GM18498 (cell line): ENCODE data around the gene ARHGAP32.
"Not testable (repeated sequence)": the region's sequence is repeated elsewhere in the genome, so short reads cannot be mapped to it uniquely, and the experiment has no call there.

Experiments
- ATAC-seq: cut with Tn5 transposase; IDR thresholded peaks from one replicate; pipeline ENCODE4 v1.9.1; 2021; ENCODE audit warnings: mild to moderate bottlenecking, moderate library complexity; ENCODE audit not compliant: unreplicated experiment

Gene ARHGAP32

GRCh38 chr11:129204150-129204838 is 12.2 kb upstream of the ARHGAP32 start:
- no peak for ATAC-seq

- no peak for ATAC-seq
Measured at GRCh38 chr11:129202646-129203045, 10.5 kb upstream of the ARHGAP32 start.

GRCh38 chr11:129195682-129196081 is 3.6 kb upstream of the ARHGAP32 start:
- no peak for ATAC-seq

- no peak for ATAC-seq
Measured at GRCh38 chr11:129191649-129192048, 476 bp downstream of the ARHGAP32 start.

- no peak for ATAC-seq
Measured at GRCh38 chr11:129190087-129190486, 2.0 kb downstream of the ARHGAP32 start.

- no peak for ATAC-seq
Measured at GRCh38 chr11:129189646-129190045, 2.5 kb downstream of the ARHGAP32 start.

- ATAC-seq: not testable (repeated sequence)
Measured at GRCh38 chr11:129185082-129185481, 7.0 kb downstream of the ARHGAP32 start.

GRCh38 chr11:129184581-129184980 is 7.5 kb downstream of the ARHGAP32 start:
- no peak for ATAC-seq

- ATAC-seq: no peak
Measured at GRCh38 chr11:129167315-129167714, 24.8 kb downstream of the ARHGAP32 start.

GRCh38 chr11:129163714-129164164 is 28.4 kb downstream of the ARHGAP32 start:
- ATAC-seq: no peak

- not testable (repeated sequence) for ATAC-seq
Measured at GRCh38 chr11:129157080-129157479, 35.0 kb downstream of the ARHGAP32 start.

- no peak for ATAC-seq
Measured at GRCh38 chr11:129155745-129156144, 36.4 kb downstream of the ARHGAP32 start.

- ATAC-seq: no peak
Measured at GRCh38 chr11:129148487-129148886, 43.6 kb downstream of the ARHGAP32 start.

GRCh38 chr11:129146191-129146590 is 45.9 kb downstream of the ARHGAP32 start:
- ATAC-seq: no peak

- no peak for ATAC-seq
Measured at GRCh38 chr11:129145276-129145675, 46.8 kb downstream of the ARHGAP32 start.

- no peak for ATAC-seq
Measured at GRCh38 chr11:129144256-129144655, 47.9 kb downstream of the ARHGAP32 start.

- ATAC-seq: no peak
Measured at GRCh38 chr11:129143335-129143734, 48.8 kb downstream of the ARHGAP32 start.

- ATAC-seq: no peak
Measured at GRCh38 chr11:129141748-129142523, 50.2 kb downstream of the ARHGAP32 start.

- ATAC-seq: no peak
Measured at GRCh38 chr11:129131316-129131715, 60.8 kb downstream of the ARHGAP32 start.

GRCh38 chr11:129128881-129129620 is 63.1 kb downstream of the ARHGAP32 start:
- ATAC-seq: not testable (repeated sequence)

GRCh38 chr11:129119036-129119435 is 73.1 kb downstream of the ARHGAP32 start:
- ATAC-seq: no peak
